T-cell (primary cell): ENCODE data around the gene RXFP3. TPM values are rescaled to one million over a fixed set of nuclear protein-coding genes. Genes with fewer than 3 reads are reported as not detected.

Experiments used
- ATAC-seq, 4 experiments: fragments of 200-7000 bp in 3 of 4; fragments of 150-1000 bp in 1 of 4; cut with Tn5 transposase; replicated peaks in 1 of 4; 1 replicate in 3 of 4; 2 replicates in 1 of 4; pipeline ENCODE4 v1.10.0; 2021; ENCODE audit warnings: moderate library complexity in 3 of 4, mild to moderate bottlenecking in 2 of 4, moderate number of reproducible peaks in 1 of 4
- CTCF ChIA-PET, 2 donors: fragments of 300-600 bp; sonication (Branson Sonifier 250); formaldehyde crosslinking; loops; one replicate each; lab custom pipeline; 2022; ENCODE audit warnings: antibody characterized with exemption in 2 of 2; lab: Charles Lee
- POLR2A ChIA-PET, 2 donors: fragments of 300-600 bp; sonication (Branson Sonifier 250); formaldehyde crosslinking; loops; one replicate each; lab custom pipeline; 2022; ENCODE audit warnings: antibody characterized with exemption in 2 of 2; lab: Charles Lee
- DNase-seq, 35 experiments: peaks; one replicate each; pipeline versions ENCODE4 v3.0.0 to v3.0.0-alpha.2; 2013 to 2023
- H3K27ac ChIP-seq: one replicate; pipeline ENCODE4 v1.5.1; 2013; ENCODE audit warnings: low read length
- H3K27me3 ChIP-seq, 2 experiments: replicated peaks in 1 of 2; 1 replicate in 1 of 2; 2 replicates in 1 of 2; pipeline versions ENCODE4 v1.6.1 to v1.7.0; 2013; ENCODE audit warnings: low read length in 1 of 2, mixed read lengths in 1 of 2; ENCODE audit not compliant: control insufficient read depth in 2 of 2, insufficient read depth in 2 of 2; ENCODE audit errors: extremely low read depth in 1 of 2
- H3K36me3 ChIP-seq, 2 donors: 1 replicate in 1 of 2; 2 replicates in 1 of 2; pipeline versions ENCODE4 v1.6.1 to v1.7.0; 2013; ENCODE audit warnings: low read length in 1 of 2; ENCODE audit not compliant: control insufficient read depth in 2 of 2, insufficient read depth in 1 of 2; ENCODE audit errors: extremely low read depth in 1 of 2
- H3K4me1 ChIP-seq, 2 experiments: 1 replicate in 1 of 2; 2 replicates in 1 of 2; pipeline versions ENCODE4 v1.6.1 to v1.7.0; 2013; ENCODE audit warnings: low read length in 2 of 2, mixed read lengths in 1 of 2; ENCODE audit not compliant: insufficient read depth in 2 of 2, control insufficient read depth in 1 of 2; ENCODE audit errors: extremely low read depth in 1 of 2
- H3K4me3 ChIP-seq, 2 donors: 1 replicate in 1 of 2; 2 replicates in 1 of 2; pipeline versions ENCODE4 v1.5.1 to v1.7.0; 2013; ENCODE audit warnings: mild to moderate bottlenecking in 2 of 2, low read length in 1 of 2, moderate library complexity in 1 of 2; ENCODE audit not compliant: control insufficient read depth in 1 of 2; ENCODE audit errors: extremely low read depth in 1 of 2
- H3K9me3 ChIP-seq: 2 replicates; pipeline ENCODE4 v1.7.0; 2013
- H3K27ac Mint-ChIP-seq, 2 donors: one replicate each; pipeline ENCODE4 v1.8.0; 2020 to 2021; ENCODE audit warnings: mild to moderate bottlenecking in 2 of 2, mixed read lengths in 2 of 2
- H3K27me3 Mint-ChIP-seq, 2 donors: one replicate each; pipeline ENCODE4 v1.8.0; 2021 to 2022; ENCODE audit warnings: mixed read lengths in 2 of 2
- H3K36me3 Mint-ChIP-seq: one replicate; pipeline ENCODE4 v1.8.0; 2021; ENCODE audit warnings: mixed read lengths
- H3K4me1 Mint-ChIP-seq, 3 donors: one replicate each; pipeline ENCODE4 v1.8.0; 2020 to 2022; ENCODE audit warnings: mixed read lengths in 3 of 3, mild to moderate bottlenecking in 1 of 3
- H3K4me3 Mint-ChIP-seq, 3 donors: one replicate each; pipeline ENCODE4 v1.8.0; 2020 to 2022; ENCODE audit warnings: mild to moderate bottlenecking in 3 of 3, mixed read lengths in 3 of 3, moderate library complexity in 3 of 3
- H3K9me3 Mint-ChIP-seq, 3 donors: one replicate each; pipeline ENCODE4 v1.8.0; 2020 to 2022; ENCODE audit warnings: mixed read lengths in 3 of 3
- WGBS: methylation state at CpG from one replicate; pipeline ENCODE4 v1.1.5; 2013; ENCODE audit warnings: missing lambda C conversion rate; ENCODE audit not compliant: insufficient coverage; 5-methylcytosine and 5-hydroxymethylcytosine counted together
- total RNA-seq, 35 experiments: library from RNA in 6 of 35; stranded (reverse) in 6 of 35; fragments of 120-200 nt in 1 of 35; gene quantifications; one replicate each; pipeline versions ENCODE4 v1.2.1 to v1.2.4 and lab custom pipeline; 2013 to 2026

The RXFP3 gene
- total RNA-seq, 5 donors from 2014 or later (not counting 1 experiment from before 2014, with no cell fraction given) = not detected

DNA sequence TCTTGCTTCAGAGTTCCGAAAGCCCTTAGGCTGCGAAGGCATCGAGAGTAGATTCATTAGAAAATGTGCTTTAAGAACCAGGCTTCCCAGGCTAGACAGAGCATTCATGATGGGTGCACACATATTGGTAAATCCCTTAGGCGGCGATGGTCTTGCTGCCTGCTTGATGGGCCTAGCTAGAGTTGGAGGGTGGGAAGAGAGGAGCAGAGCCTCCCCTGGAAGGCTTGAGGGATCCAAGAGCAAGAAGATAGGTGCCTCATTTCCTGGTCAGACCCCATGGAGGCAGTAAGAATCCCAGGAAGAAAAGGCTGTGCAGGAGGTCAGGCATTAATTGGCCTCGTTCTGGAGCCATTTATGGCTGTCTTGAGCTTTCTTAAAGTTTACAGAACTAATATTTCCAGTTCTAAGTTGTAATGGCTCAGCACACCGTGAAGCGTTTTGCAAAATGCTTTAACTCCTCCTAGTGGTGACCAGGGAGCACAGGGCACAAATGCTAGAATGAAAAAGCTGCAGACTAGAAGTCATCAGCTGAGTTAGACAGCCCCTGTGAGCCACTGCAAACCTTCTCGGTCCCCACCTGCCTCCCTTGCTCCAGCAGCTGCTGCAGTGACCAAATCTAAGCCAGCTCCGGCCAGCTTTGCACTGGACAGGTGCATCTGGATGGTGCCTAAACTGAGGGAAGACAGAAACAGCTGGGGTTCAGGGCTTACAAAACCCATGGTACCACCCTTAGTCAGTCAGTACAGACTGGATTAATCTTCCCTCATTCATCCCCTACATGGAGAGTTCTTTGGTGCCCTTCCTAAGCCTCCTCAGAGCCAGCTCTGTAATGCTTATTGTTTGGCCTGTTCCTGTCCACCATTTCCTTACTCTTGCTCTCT lies 33.6 kb downstream of the RXFP3 start:
- ChIA-PET POLR2A (interaction anchor here in 1 of 2 donors (0.6 kb wide), 1 partner anchor 143 kb away, joined by 3 read pairs; no protein-coding TSS in a partner anchor), CTCF (interaction anchor here (0.6 to 1.7 kb wide), 10 partner anchors 9 to 535 kb away, joined by 3 to 7 read pairs (median 3); no protein-coding TSS in a partner anchor)
- Histone ChIP-seq H3K27ac (no peak overlapping the region), H3K36me3 (no peaks in the 10 kb centered on the region), H3K4me3 (no peak overlapping the region), H3K27me3 (no peaks in the 10 kb centered on the region), H3K4me1 (no peaks in the 10 kb centered on the region), H3K9me3 (no peaks in the 10 kb centered on the region)
- no peaks in the 10 kb centered on the region for H3K36me3 Mint-ChIP-seq
- H3K4me1 Mint-ChIP-seq = peaks cover 8 to 26% (median 10%) of the 10 kb centered on the region in 3 donors
- no peaks in the 10 kb centered on the region for H3K27me3 Mint-ChIP-seq
- no peak overlapping the region for H3K4me3 Mint-ChIP-seq
- no peaks in the 10 kb centered on the region for H3K9me3 Mint-ChIP-seq
- ATAC-seq (peak in 3 of 4 experiments; percentile 44 to 66 (median 55)), DNase-seq (peak in 2 of 35 experiments; percentile 2 to 34)
- no peak overlapping the region for H3K27ac Mint-ChIP-seq
- WGBS = 54% methylated on average over 10 of the region's 10 CpGs

- POLR2A ChIA-PET = no interaction called here
- CTCF ChIA-PET = no interaction called here
Observed at GRCh38 chr5:33973271-33973670, 37.1 kb downstream of the RXFP3 start.

DNA sequence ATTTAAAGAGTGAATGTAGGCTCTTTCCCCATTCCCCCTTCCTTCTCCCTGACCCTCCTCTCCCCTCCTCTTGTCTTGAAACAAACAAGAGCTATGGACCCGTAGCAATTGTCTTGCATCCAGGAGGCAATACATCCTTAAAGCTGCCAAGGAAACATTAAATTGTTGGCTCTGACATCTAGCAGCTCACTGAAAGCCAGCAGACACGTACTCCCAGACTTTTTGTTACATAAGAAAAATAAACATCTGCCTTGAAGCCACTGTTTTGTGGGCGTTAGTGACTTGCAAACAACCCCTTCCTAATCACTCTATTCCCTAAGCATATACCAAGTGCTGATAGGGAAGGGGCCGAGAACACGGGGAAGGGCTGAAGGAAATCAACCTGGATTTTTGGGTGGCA lies 39.7 kb downstream of the RXFP3 start:
- no peak overlapping the region for H3K4me3 Mint-ChIP-seq
- Histone ChIP-seq H3K27ac (no peak overlapping the region), H3K4me1 (no peaks in the 10 kb centered on the region), H3K36me3 (no peaks in the 10 kb centered on the region), H3K4me3 (no peak overlapping the region), H3K9me3 (no peaks in the 10 kb centered on the region), H3K27me3 (no peaks in the 10 kb centered on the region)
- no peak overlapping the region for H3K27ac Mint-ChIP-seq
- WGBS = 92% methylated on average over 3 of the region's 5 CpGs
- peaks cover 4 to 19% (median 6%) of the 10 kb centered on the region in 3 donors for H3K4me1 Mint-ChIP-seq
- H3K27me3 Mint-ChIP-seq = peaks cover 2 to 4% of the 10 kb centered on the region in 2 donors
- ATAC-seq (no peak), DNase-seq (no peak)
- H3K36me3 Mint-ChIP-seq = no peaks in the 10 kb centered on the region
- ChIA-PET POLR2A (no interaction called here), CTCF (no interaction called here)
- H3K9me3 Mint-ChIP-seq = no peaks in the 10 kb centered on the region

More at GRCh38 chr5:33973271-33973670, 37.1 kb downstream of the RXFP3 start:
- Histone ChIP-seq H3K9me3 (no peaks in the 10 kb centered on the region), H3K36me3 (no peaks in the 10 kb centered on the region), H3K4me3 (no peak overlapping the region), H3K27ac (no peak overlapping the region), H3K27me3 (no peaks in the 10 kb centered on the region), H3K4me1 (no peaks in the 10 kb centered on the region)
- no CpG with 5 or more reads among the region's 2 CpGs for WGBS
- Mint-ChIP-seq H3K9me3 (no peaks in the 10 kb centered on the region), H3K4me3 (no peak overlapping the region), H3K4me1 (peaks cover 4 to 19% (median 6%) of the 10 kb centered on the region in 3 donors), H3K27me3 (peaks cover 0 to 2% of the 10 kb centered on the region in 2 donors), H3K27ac (no peak overlapping the region), H3K36me3 (no peaks in the 10 kb centered on the region)
- ATAC-seq (peak in 1 of 4 experiments; percentile 65), DNase-seq (no peak)

DNA sequence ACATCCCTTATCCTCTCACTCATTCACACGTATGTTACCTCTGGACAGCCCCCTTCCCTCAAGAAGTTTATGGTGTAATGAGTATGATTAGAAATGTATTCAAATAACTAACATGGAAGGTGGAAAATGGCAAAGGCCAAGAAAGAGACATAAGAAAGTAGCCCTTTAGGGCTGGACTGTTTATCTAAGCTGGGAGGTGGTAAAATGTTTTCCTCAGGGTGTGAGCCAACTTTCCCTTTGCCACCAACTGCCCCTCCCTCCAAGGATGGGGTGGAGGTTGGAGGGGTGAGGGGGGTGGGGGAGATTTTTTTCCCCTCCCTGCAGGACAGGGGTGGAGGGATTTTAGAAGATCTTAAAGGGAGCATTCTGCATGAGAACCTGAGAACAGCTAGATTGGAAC lies 40.1 kb downstream of the RXFP3 start:
- H3K4me3 ChIP-seq = no peak overlapping the region
- H3K27me3 Mint-ChIP-seq = peaks cover 2 to 4% of the 10 kb centered on the region in 2 donors
- H3K4me1 ChIP-seq = no peaks in the 10 kb centered on the region
- no peak for DNase-seq
- no peak overlapping the region for H3K27ac ChIP-seq
- H3K9me3 Mint-ChIP-seq = no peaks in the 10 kb centered on the region
- no peak for ATAC-seq
- no peak overlapping the region for H3K27ac Mint-ChIP-seq
- no peaks in the 10 kb centered on the region for H3K9me3 ChIP-seq
- POLR2A ChIA-PET = no interaction called here
- CTCF ChIA-PET = no interaction called here
- H3K36me3 Mint-ChIP-seq = no peaks in the 10 kb centered on the region
- no CpG with 5 or more reads among the region's 1 CpG for WGBS
- H3K4me3 Mint-ChIP-seq = no peak overlapping the region
- H3K36me3 ChIP-seq = no peaks in the 10 kb centered on the region
- peaks cover 4 to 19% (median 6%) of the 10 kb centered on the region in 3 donors for H3K4me1 Mint-ChIP-seq
- no peaks in the 10 kb centered on the region for H3K27me3 ChIP-seq

DNA sequence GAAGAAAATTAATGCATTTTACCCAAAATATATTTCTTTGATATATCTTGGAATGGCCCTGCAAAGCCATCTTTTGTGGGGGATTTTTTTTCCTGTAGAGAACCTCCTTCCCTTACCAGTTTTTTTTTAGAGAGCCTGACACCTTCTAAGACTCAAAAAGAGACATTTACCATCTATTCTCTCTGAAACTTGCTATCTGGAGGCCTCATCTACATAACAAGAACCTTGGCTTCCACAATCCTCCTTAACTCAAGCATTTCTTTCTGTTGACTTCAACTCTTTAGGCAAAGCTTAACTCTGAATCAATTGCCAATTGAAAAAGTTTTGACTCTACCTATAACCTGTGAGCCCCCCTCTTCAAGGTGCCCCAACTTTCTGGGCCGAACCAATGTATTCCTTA lies 42.1 kb downstream of the RXFP3 start:
- Mint-ChIP-seq H3K36me3 (no peaks in the 10 kb centered on the region), H3K4me1 (peaks cover 3 to 8% (median 4%) of the 10 kb centered on the region in 3 donors), H3K27ac (no peak overlapping the region), H3K4me3 (no peak overlapping the region), H3K27me3 (peaks cover 2 to 4% of the 10 kb centered on the region in 2 donors), H3K9me3 (no peaks in the 10 kb centered on the region)
- Histone ChIP-seq H3K9me3 (no peaks in the 10 kb centered on the region), H3K36me3 (no peaks in the 10 kb centered on the region), H3K4me3 (no peak overlapping the region), H3K27ac (no peak overlapping the region), H3K4me1 (no peaks in the 10 kb centered on the region), H3K27me3 (no peaks in the 10 kb centered on the region)
- 80% methylated on average over 1 of the region's 1 CpG for WGBS
- ChIA-PET CTCF (interaction anchor here in 1 of 2 donors (1.0 kb wide), 1 partner anchor 8 kb away, joined by 3 read pairs; no protein-coding TSS in a partner anchor), POLR2A (no interaction called here)
- ATAC-seq = no peak
- DNase-seq = no peak

- H3K4me1 Mint-ChIP-seq = no peaks in the 10 kb centered on the region
Observed at GRCh38 chr5:33980030-33980429, 43.8 kb downstream of the RXFP3 start.

More at GRCh38 chr5:33980030-33980429, 43.8 kb downstream of the RXFP3 start:
- Mint-ChIP-seq H3K27ac (no peak overlapping the region), H3K9me3 (no peaks in the 10 kb centered on the region), H3K27me3 (peaks cover 0 to 4% of the 10 kb centered on the region in 2 donors), H3K4me3 (no peak overlapping the region), H3K36me3 (no peaks in the 10 kb centered on the region)
- H3K27me3 ChIP-seq = no peaks in the 10 kb centered on the region
- H3K4me1 ChIP-seq = no peaks in the 10 kb centered on the region
- H3K9me3 ChIP-seq = no peaks in the 10 kb centered on the region
- POLR2A ChIA-PET = interaction anchor here in 1 of 2 donors (0.6 kb wide), 1 partner anchor 45 kb away, joined by 3 read pairs; no protein-coding TSS in a partner anchor
- H3K27ac ChIP-seq = no peak overlapping the region
- DNase-seq = no peak
- no CpG with 5 or more reads among the region's 3 CpGs for WGBS
- CTCF ChIA-PET = no interaction called here
- no peak for ATAC-seq
- no peak overlapping the region for H3K4me3 ChIP-seq
- no peaks in the 10 kb centered on the region for H3K36me3 ChIP-seq
